ENCODE data around the gene DRD3. TPM values are rescaled to one million over a fixed set of nuclear protein-coding genes. Genes with fewer than 3 reads are reported as not detected.

Gene DRD3
- total RNA-seq, 1 donor from 2014 or later = not detected

GRCh38 chr3:114115143-114115542 is 63.7 kb downstream of the DRD3 start:
- ATAC-seq = no peak

GRCh38 chr3:114114719-114115118 is 64.1 kb downstream of the DRD3 start:
- no peak for ATAC-seq

- ATAC-seq = no peak
These were observed 66.2 kb downstream of the DRD3 start for GRCh38 chr3:114112696-114113095.

- ATAC-seq = peak; percentile 96
These were observed 67.6 kb downstream of the DRD3 start for GRCh38 chr3:114111060-114111770.

DNA sequence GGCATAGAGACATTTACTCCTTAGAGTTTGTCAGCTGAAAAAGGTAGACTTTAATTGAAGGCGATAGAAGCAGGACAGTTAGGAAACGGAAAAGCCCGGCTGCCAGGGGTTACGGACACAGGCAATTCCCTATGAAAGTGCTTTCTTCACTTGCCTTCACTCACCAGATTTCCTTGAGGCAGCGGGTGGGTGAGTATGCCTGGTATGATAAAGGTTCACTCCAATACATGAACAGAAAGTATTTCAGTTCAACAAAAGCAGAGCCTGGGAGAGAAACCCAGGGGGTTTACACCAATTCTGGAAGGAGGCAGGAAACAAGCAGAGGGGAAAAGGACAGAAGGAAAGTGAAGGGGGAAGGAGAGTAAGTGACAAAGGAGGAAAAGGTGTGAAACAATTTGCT is 68.4 kb downstream of the DRD3 start:
- no peak for ATAC-seq

DNA sequence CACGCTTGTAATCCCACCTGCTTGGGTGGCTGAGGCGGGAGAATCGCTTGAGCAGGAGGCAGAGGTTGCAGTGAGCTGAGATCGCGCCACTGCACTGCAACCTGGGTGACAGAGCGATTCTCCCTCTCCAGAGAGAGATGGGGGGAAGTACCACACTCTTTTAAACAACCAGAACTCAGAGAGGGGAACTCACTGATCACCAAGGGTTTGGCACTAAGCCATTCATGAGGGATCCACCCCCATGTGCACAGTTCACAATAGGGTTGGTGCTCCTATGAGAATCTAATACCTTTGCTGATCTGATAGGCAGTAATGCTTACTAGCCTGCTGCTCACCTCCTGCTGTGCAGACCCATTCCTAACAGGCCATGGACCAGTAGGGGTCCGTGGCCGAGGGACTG is 70.7 kb downstream of the DRD3 start:
- no peak for ATAC-seq

GRCh38 chr3:114104414-114104813 is 74.4 kb downstream of the DRD3 start:
- ATAC-seq = no peak

DNA sequence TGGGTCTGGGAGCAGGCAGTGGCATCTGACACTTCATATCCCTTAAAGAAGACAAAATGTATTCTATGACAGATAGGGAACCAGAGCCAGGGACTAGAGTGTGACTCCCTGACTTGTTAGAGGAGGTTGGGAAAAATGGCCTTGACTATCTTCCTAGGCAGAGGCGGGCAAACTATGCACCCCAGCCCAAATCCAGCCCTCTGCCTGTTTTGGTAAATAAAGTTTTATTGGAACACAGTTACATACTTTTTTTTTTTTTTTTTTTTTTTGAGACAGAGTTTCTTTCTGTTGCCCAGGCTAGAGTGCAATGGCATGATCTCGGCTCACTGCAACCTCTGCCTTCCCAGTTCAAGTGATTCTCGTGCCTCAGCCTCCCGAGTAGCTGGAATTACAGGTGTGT is 75.0 kb downstream of the DRD3 start:
- no peak for ATAC-seq

DNA sequence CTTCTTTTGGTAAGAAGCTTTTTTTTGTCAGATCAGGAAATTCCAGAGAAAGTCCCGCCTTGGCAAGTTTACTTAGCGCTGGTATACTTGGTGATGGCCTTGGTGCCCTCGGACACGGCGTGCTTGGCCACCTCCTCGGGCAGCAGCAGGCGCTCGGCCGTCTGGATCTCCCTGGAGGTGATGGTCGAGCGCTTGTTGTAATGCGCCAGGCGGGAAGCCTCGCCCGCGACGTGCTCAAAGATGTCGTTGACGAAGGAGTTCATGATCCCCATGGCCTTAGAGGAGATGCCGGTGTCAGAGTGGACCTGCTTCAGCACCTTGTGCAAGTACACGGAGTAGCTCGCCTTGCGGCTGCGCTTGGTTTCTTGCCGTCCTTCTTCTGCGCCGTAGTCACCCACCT is 75.7 kb downstream of the DRD3 start:
- ATAC-seq = no peak

- no peak for ATAC-seq
These were observed 77.8 kb downstream of the DRD3 start for GRCh38 chr3:114101101-114101500.

DNA sequence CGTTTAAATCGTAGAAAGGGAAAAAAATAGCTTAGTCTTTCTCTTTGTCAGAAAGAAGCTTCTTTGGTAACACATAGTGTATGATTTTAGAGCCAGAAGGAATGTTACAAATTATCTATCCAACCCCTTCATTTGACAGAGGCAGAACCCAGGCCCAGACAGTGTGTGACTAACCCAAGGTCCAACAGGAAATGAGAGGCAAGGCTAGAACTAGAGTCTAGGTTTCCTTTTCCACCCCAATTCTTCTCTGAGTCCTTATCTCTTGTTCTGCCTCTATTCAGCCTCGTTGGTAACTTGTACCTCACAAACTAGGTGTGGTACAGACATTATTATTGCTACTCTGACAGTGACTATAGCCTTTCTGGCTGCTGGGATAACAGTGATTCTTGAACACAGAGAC is 83.1 kb downstream of the DRD3 start:
- no peak for ATAC-seq

GRCh38 chr3:114093596-114093995 is 85.3 kb downstream of the DRD3 start:
- ATAC-seq = peak; percentile 95

GRCh38 chr3:114093016-114093380 is 85.9 kb downstream of the DRD3 start:
- ATAC-seq = no peak

- no peak for ATAC-seq
These were observed 86.5 kb downstream of the DRD3 start for GRCh38 chr3:114092151-114093015.

- no peak for ATAC-seq
These were observed 89.2 kb downstream of the DRD3 start for GRCh38 chr3:114089675-114090074.

- ATAC-seq = no peak
These were observed 92.5 kb downstream of the DRD3 start for GRCh38 chr3:114086356-114086755.

- no peak for ATAC-seq
These were observed 95.7 kb downstream of the DRD3 start for GRCh38 chr3:114083112-114083511.

GRCh38 chr3:114081037-114081436 is 97.8 kb downstream of the DRD3 start:
- no peak for ATAC-seq

- no peak for ATAC-seq
These were observed 98.7 kb downstream of the DRD3 start for GRCh38 chr3:114080201-114080600.

- ATAC-seq = no peak
These were observed 99.1 kb downstream of the DRD3 start for GRCh38 chr3:114079761-114080160.

DNA sequence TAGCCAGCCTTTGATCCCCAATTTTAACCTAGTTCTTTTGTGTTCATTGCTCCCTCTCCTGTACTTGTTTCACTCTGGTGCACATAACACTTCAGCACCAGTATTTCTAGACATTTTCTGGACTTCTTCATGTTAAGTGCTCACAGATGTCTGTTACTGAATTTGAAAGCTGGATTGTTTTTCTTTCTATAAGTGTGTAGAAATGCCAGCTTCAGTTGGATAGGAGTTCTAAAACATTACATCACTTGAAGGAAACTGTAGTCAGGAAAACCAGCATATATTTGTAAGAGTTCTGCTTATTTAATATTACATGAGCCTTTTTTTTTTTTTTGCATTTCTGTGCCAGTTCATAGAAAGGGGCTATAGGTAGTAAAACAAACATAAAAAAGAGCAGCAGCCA is 100.7 kb downstream of the DRD3 start:
- no peak for ATAC-seq
